ENCODE measurements around the gene IGIP. TPM values are rescaled to one million over a fixed set of nuclear protein-coding genes. Genes with fewer than 3 reads are reported as not detected.

IGIP gene
- 2.0 and 2.1 TPM in 2 replicates for total RNA-seq
- long read RNA-seq, partial matches to known transcripts = 0 of 1 reads
- long read RNA-seq, other reads (novel, unspliced or antisense) = 0 of 1 reads

DNA sequence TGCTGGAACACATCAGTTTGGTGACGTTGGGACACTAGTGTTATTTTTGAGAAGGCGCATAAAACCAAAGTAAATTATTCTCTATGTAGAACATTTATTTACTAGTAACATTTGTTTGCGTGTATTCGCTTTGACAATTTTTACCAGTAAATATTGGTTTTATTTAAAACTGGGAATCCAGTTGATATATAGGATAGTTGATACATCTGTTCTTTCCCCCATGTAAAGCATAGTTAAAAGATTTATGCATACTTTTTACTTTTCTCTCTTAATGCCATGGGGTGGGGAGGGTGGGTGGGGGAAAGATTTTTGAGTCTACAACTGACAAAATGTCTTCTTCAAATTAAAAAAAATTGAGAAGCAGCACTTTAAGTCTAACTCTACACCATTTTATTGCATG is at the start of gene IGIP:
Gene IGIP (plus strand): TSS at position 301 of the 400 bp plus-strand sequence. CDS start 2,540 bp downstream, outside the sequence.
- no peak within 1 kb of the TSS for H3K4me3 Mint-ChIP-seq (ENCODE audit: low read depth)
- H3K27ac Mint-ChIP-seq = no peak within 1 kb of the TSS
- no peaks in the 10 kb centered on the region for H3K36me3 Mint-ChIP-seq (ENCODE audit: insufficient read depth)
- H3K4me1 Mint-ChIP-seq (ENCODE audit: low read depth) = no peaks in the 10 kb centered on the region
- no peak for DNase-seq (ENCODE audit: low spot score, unreplicated experiment)
- no peaks in the 10 kb centered on the region for H3K9me3 Mint-ChIP-seq (ENCODE audit: low read depth)
- peaks cover 20% of the 10 kb centered on the region for H3K27me3 Mint-ChIP-seq
- TF ChIP-seq, protein P1, sequence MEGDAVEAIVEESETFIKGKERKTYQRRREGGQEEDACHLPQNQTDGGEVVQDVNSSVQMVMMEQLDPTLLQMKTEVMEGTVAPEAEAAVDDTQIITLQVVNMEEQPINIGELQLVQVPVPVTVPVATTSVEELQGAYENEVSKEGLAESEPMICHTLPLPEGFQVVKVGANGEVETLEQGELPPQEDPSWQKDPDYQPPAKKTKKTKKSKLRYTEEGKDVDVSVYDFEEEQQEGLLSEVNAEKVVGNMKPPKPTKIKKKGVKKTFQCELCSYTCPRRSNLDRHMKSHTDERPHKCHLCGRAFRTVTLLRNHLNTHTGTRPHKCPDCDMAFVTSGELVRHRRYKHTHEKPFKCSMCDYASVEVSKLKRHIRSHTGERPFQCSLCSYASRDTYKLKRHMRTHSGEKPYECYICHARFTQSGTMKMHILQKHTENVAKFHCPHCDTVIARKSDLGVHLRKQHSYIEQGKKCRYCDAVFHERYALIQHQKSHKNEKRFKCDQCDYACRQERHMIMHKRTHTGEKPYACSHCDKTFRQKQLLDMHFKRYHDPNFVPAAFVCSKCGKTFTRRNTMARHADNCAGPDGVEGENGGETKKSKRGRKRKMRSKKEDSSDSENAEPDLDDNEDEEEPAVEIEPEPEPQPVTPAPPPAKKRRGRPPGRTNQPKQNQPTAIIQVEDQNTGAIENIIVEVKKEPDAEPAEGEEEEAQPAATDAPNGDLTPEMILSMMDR (IDR thresholded peaks at IDR 0.05; ENCODE audit: unreplicated experiment) = no peak

DNA sequence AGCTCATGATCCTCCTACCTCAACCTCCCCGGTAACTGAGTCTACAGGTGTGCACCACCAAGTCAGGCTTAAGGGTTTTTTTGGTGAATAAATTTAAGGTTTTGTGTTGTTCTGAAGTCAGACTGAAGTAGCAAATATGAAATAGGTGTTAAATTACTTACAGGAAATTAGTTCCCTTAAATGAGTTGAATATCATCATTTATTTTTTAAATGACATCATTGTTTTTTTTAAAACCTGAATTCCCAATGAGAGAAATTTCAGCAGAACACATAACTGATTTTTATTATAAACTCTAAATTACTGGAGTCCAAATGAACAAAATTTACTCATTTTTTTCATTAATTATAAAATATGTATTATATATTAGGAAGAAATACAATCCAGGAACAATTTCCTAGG is 49.6 kb upstream of the IGIP start:
- Mint-ChIP-seq H3K4me3 (ENCODE audit: low read depth) (no peak overlapping the region), H3K27me3 (peaks cover 49% of the 10 kb centered on the region), H3K27ac (no peak overlapping the region), H3K4me1 (ENCODE audit: low read depth) (no peaks in the 10 kb centered on the region), H3K36me3 (ENCODE audit: insufficient read depth) (no peaks in the 10 kb centered on the region), H3K9me3 (ENCODE audit: low read depth) (no peaks in the 10 kb centered on the region)
- no peak for DNase-seq (ENCODE audit: low spot score, unreplicated experiment)
- TF ChIP-seq, protein P1 (IDR thresholded peaks at IDR 0.05; ENCODE audit: unreplicated experiment) = no peak

DNA sequence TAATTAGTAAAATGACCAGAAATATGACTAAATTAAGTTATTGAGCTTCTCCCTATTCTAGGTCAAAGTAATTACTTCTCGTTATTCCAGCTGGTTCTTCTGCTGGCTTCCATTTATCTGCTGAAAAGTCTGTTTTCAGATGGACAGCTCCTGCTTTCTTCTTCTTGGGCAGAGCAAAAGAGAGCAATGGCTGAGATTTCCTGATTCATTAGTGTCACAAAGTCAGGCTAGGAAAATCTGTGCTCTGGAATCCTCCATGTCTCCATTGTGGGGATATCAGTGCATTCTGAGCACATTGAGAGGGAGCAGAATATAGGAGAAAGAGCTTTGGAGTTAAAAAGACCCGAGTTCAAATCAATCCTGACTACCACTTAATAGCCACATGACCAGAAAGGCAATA is 48.9 kb upstream of the IGIP start:
- Mint-ChIP-seq H3K27ac (no peak overlapping the region), H3K4me1 (ENCODE audit: low read depth) (no peaks in the 10 kb centered on the region), H3K9me3 (ENCODE audit: low read depth) (no peaks in the 10 kb centered on the region), H3K27me3 (peaks cover 45% of the 10 kb centered on the region), H3K4me3 (ENCODE audit: low read depth) (no peak overlapping the region), H3K36me3 (ENCODE audit: insufficient read depth) (no peaks in the 10 kb centered on the region)
- DNase-seq (ENCODE audit: low spot score, unreplicated experiment) = no peak
- TF ChIP-seq, protein P1 (IDR thresholded peaks at IDR 0.05; ENCODE audit: unreplicated experiment) = no peak

DNA sequence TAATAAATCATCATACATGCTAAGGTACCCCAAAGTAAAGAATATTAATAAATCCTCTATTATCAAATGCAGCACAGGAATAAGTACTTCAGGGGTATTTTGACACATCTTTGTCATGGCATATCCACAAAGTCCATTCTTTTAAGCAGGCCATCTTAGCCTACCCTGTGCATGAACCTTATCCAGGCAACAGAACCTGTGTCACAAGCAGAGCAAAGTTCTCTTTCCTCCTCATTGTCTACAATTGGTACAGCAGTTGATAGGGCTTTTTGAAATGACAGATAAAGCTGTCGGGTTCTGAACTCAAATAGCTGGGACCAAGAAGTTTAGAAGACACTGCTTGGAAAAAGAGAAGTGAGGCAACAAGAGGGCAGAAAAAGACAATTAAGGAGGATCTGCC is 42.6 kb upstream of the IGIP start:
- H3K4me3 Mint-ChIP-seq (ENCODE audit: low read depth) = no peak overlapping the region
- no peak for DNase-seq (ENCODE audit: low spot score, unreplicated experiment)
- no peaks in the 10 kb centered on the region for H3K36me3 Mint-ChIP-seq (ENCODE audit: insufficient read depth)
- H3K27ac Mint-ChIP-seq = no peak overlapping the region
- peaks cover 53% of the 10 kb centered on the region for H3K27me3 Mint-ChIP-seq
- TF ChIP-seq, protein P1 (IDR thresholded peaks at IDR 0.05; ENCODE audit: unreplicated experiment) = no peak
- H3K9me3 Mint-ChIP-seq (ENCODE audit: low read depth) = no peaks in the 10 kb centered on the region
- H3K4me1 Mint-ChIP-seq (ENCODE audit: low read depth) = no peaks in the 10 kb centered on the region

DNA sequence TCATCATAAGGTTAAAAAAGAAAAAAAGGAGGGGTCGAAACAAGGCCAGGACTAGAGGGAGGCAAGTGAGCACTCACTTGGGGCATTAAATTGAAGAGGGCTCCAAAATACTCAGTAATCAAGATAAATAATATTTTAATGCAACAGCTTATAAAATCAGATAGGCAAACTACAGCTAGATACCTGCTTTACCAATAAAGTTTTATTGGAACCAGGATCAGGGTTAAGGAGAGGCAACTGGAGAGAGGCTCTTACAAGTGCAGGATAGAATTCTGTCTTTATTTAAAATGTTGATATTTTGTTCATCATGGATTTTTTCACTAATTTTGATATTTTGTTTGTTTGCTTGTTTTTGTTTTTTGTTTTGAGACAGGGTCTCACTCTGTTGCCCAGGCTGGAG is 42.1 kb upstream of the IGIP start:
- H3K27me3 Mint-ChIP-seq = peaks cover 53% of the 10 kb centered on the region
- no peaks in the 10 kb centered on the region for H3K4me1 Mint-ChIP-seq (ENCODE audit: low read depth)
- H3K4me3 Mint-ChIP-seq (ENCODE audit: low read depth) = no peak overlapping the region
- H3K9me3 Mint-ChIP-seq (ENCODE audit: low read depth) = no peaks in the 10 kb centered on the region
- no peak for DNase-seq (ENCODE audit: low spot score, unreplicated experiment)
- TF ChIP-seq, protein P1 (IDR thresholded peaks at IDR 0.05; ENCODE audit: unreplicated experiment) = no peak
- no peak overlapping the region for H3K27ac Mint-ChIP-seq
- H3K36me3 Mint-ChIP-seq (ENCODE audit: insufficient read depth) = no peaks in the 10 kb centered on the region

All from progenitor cell of endocrine pancreas (in vitro differentiated cells).